Right cardiac atrium (tissue), 5 donors: ENCODE measurements around the gene SUFU. TPM values are rescaled to one million over a fixed set of nuclear protein-coding genes. Genes with fewer than 3 reads are reported as not detected.

Source experiments
- ATAC-seq, 2 donors: fragments of 200-7000 bp; cut with Tn5 transposase; one replicate each; pipeline versions ENCODE4 v1.8.0 to v1.9.1; 2020; ENCODE audit warnings: moderate library complexity in 2 of 2, mild to moderate bottlenecking in 1 of 2
- DNase-seq, 3 donors: peaks; one replicate each; pipeline ENCODE4 v3.0.0-alpha.2; 2020
- H3K27ac ChIP-seq: one replicate; pipeline ENCODE4 v1.5.1; 2013; ENCODE audit warnings: mild to moderate bottlenecking, low read length, control low read depth, moderate library complexity
- H3K27me3 ChIP-seq: one replicate; pipeline ENCODE4 v1.6.1; 2013; ENCODE audit not compliant: control insufficient read depth, insufficient read depth
- H3K4me1 ChIP-seq: one replicate; pipeline ENCODE4 v1.6.1; 2013; ENCODE audit warnings: low read length; ENCODE audit not compliant: control insufficient read depth, insufficient read depth
- H3K4me3 ChIP-seq: one replicate; pipeline ENCODE4 v1.5.1; 2013; ENCODE audit warnings: low read length, control low read depth
- H3K9me3 ChIP-seq: one replicate; pipeline ENCODE4 v1.6.1; 2013; ENCODE audit warnings: low read length; ENCODE audit not compliant: control insufficient read depth
- WGBS: extraction: QIAGEN DNeasy Blood & Tissue Kit; methylation state at CpG from one replicate; pipeline ENCODE4 v1.1.7; 2013; 5-methylcytosine and 5-hydroxymethylcytosine counted together
- intact Hi-C, 4 donors: fragments of 100-400 bp; cut with DNase I; formaldehyde crosslinking; loops; one replicate each; pipeline versions ENCODE4 v1.11.0 to v1.14.0; 2022 to 2023
- polyA plus RNA-seq: library from polyadenylated mRNA; stranded (reverse); fragments of 200-250 nt; gene quantifications from one replicate; pipeline ENCODE4 v1.2.3, GENCODE V29; 2013
- total RNA-seq, 4 donors: library from RNA; stranded (reverse); fragmentation: NEBNext Ultra II Directional; extraction: Animal tissue kit (Norgen Biotek cat#: 25700); gene quantifications; one replicate each; pipeline ENCODE4 v1.2.1, GENCODE V29; 2021
- donor health status: healthy with polysubstance abuse.
- donor health status: DM: no; HTN: yes; CAD: no.
- donor health status: DM: no; HTN: no; CAD: no.
- donor health status: DM: no; HTN: yes; CAD: no; lungs with severe emphysema.
- donor health status: DM: yes; HTN: yes; CAD: no.

SUFU gene
- total and polyA plus RNA-seq, 5 donors, result 6.7 to 11.8 (median 11.4) TPM

GRCh38 chr10:102502337-102503151 lies 1.2 kb upstream of the SUFU start, which contains the start of gene ACTR1A:
TSS of gene ACTR1A (minus strand) at chr10:102502712. CDS start at chr10:102502647, 65 bp downstream.
- DNase-seq (peak; percentile 96 to 98 (median 98)), ATAC-seq (peak; percentile 90)
- Histone ChIP-seq H3K9me3 (no peaks in the 10 kb centered on the region), H3K27me3 (no peaks in the 10 kb centered on the region), H3K4me3 (peak within 1 kb of the TSS; percentile 82), H3K27ac (peak within 1 kb of the TSS; percentile 89), H3K4me1 (peaks cover 7% of the 10 kb centered on the region)
- WGBS, result under 1% methylated on average over 42 of the region's 42 CpGs
- intact Hi-C loops, result loop anchor here in 1 of 4 donors (5.0 kb wide), 1 partner anchor 80 kb away; no protein-coding TSS in a partner anchor

- H3K27me3 ChIP-seq, result no peaks in the 10 kb centered on the region
- H3K9me3 ChIP-seq, result no peaks in the 10 kb centered on the region
- DNase-seq (peak; percentile 51 to 78 (median 75)), ATAC-seq (no peak)
- peaks cover 7% of the 10 kb centered on the region for H3K4me1 ChIP-seq
- H3K27ac ChIP-seq, result peak overlapping the region; percentile 69
- intact Hi-C loops, result loop anchor here in 1 of 4 donors (5.0 kb wide), 1 partner anchor 78 kb away; no protein-coding TSS in a partner anchor
- peak overlapping the region; percentile 88 for H3K4me3 ChIP-seq
- WGBS, result under 1% methylated on average over 47 of the region's 47 CpGs
Measured at GRCh38 chr10:102504179-102504975, 605 bp downstream of the SUFU start.

- Histone ChIP-seq H3K9me3 (no peaks in the 10 kb centered on the region), H3K27ac (no peak overlapping the region), H3K27me3 (no peaks in the 10 kb centered on the region), H3K4me1 (peaks cover 7% of the 10 kb centered on the region), H3K4me3 (peak overlapping the region; percentile 88)
- WGBS, result 7% methylated on average over 5 of the region's 5 CpGs
- DNase-seq, result no peak
- no peak for ATAC-seq
- intact Hi-C loops, result loop anchor here (5.0 kb wide), 2 partner anchors 77 to 82 kb away; no protein-coding TSS in a partner anchor
Measured at GRCh38 chr10:102504976-102505300, 1.2 kb downstream of the SUFU start.

- peaks cover 7% of the 10 kb centered on the region for H3K4me1 ChIP-seq
- no peaks in the 10 kb centered on the region for H3K27me3 ChIP-seq
- H3K4me3 ChIP-seq, result no peak overlapping the region
- no peak overlapping the region for H3K27ac ChIP-seq
- ATAC-seq (no peak), DNase-seq (no peak)
- H3K9me3 ChIP-seq, result no peaks in the 10 kb centered on the region
- 69% methylated on average over 10 of the region's 10 CpGs for WGBS
- intact Hi-C loops, result loop anchor here in 3 of 4 donors (5.0 kb wide), 2 partner anchors 77 to 82 kb away; no protein-coding TSS in a partner anchor
Measured at GRCh38 chr10:102505462-102506115, 1.8 kb downstream of the SUFU start.

- Histone ChIP-seq H3K4me3 (no peak overlapping the region), H3K27ac (no peak overlapping the region), H3K9me3 (no peaks in the 10 kb centered on the region), H3K4me1 (peaks cover 7% of the 10 kb centered on the region), H3K27me3 (no peaks in the 10 kb centered on the region)
- no peak for ATAC-seq
- WGBS, result 60% methylated on average over 3 of the region's 3 CpGs
- intact Hi-C loops, result loop anchor here in 3 of 4 donors (5.0 kb wide), 2 partner anchors 75 to 80 kb away; no protein-coding TSS in a partner anchor
- no peak for DNase-seq
Measured at GRCh38 chr10:102507521-102507920, 3.7 kb downstream of the SUFU start.

- Histone ChIP-seq H3K27me3 (no peaks in the 10 kb centered on the region), H3K27ac (no peak overlapping the region), H3K4me1 (peaks cover 7% of the 10 kb centered on the region), H3K4me3 (no peak overlapping the region), H3K9me3 (no peaks in the 10 kb centered on the region)
- ATAC-seq (no peak), DNase-seq (no peak)
- intact Hi-C loops, result loop anchor here in 3 of 4 donors (5.0 kb wide), 2 partner anchors 74 to 79 kb away; no protein-coding TSS in a partner anchor
- WGBS, result 86% methylated on average over 1 of the region's 1 CpG
Measured at GRCh38 chr10:102508506-102508905, 4.7 kb downstream of the SUFU start.

GRCh38 chr10:102509387-102509786 lies 5.6 kb downstream of the SUFU start:
- intact Hi-C loops, result loop anchor here in 3 of 4 donors (5.0 kb wide), 2 partner anchors 73 to 78 kb away; no protein-coding TSS in a partner anchor
- DNase-seq (no peak), ATAC-seq (no peak)
- Histone ChIP-seq H3K4me1 (peaks cover 7% of the 10 kb centered on the region), H3K4me3 (no peak overlapping the region), H3K27ac (no peak overlapping the region), H3K9me3 (no peaks in the 10 kb centered on the region), H3K27me3 (no peaks in the 10 kb centered on the region)
- WGBS, result 60% methylated on average over 2 of the region's 2 CpGs

- ATAC-seq (no peak), DNase-seq (no peak)
- Histone ChIP-seq H3K4me3 (no peak overlapping the region), H3K27me3 (no peaks in the 10 kb centered on the region), H3K9me3 (no peaks in the 10 kb centered on the region), H3K4me1 (peaks cover 3% of the 10 kb centered on the region), H3K27ac (no peak overlapping the region)
- intact Hi-C loops, result loop anchor here in 1 of 4 donors (10.0 kb wide), 1 partner anchor 53 kb away; no protein-coding TSS in a partner anchor
- 87% methylated on average over 6 of the region's 6 CpGs for WGBS
Measured at GRCh38 chr10:102511583-102512274, 8.0 kb downstream of the SUFU start.

- DNase-seq (no peak), ATAC-seq (peak; percentile 55 to 64)
- H3K27me3 ChIP-seq, result no peaks in the 10 kb centered on the region
- intact Hi-C loops, result loop anchor here in 1 of 4 donors (10.0 kb wide), 1 partner anchor 50 kb away; no protein-coding TSS in a partner anchor
- WGBS, result 75% methylated on average over 12 of the region's 12 CpGs
- H3K4me3 ChIP-seq, result no peak overlapping the region
- H3K27ac ChIP-seq, result no peak overlapping the region
- no peaks in the 10 kb centered on the region for H3K4me1 ChIP-seq
- H3K9me3 ChIP-seq, result no peaks in the 10 kb centered on the region
Measured at GRCh38 chr10:102514487-102515311, 10.9 kb downstream of the SUFU start.
